GM12878 (cell line): ENCODE data around the gene N4BP3. TPM values are rescaled to one million over a fixed set of nuclear protein-coding genes. Genes with fewer than 3 reads are reported as not detected.

Source experiments
- ATAC-seq: fragments of 200-7000 bp; cut with Tn5 transposase; 3 replicates; pipeline ENCODE4 v1.9.1; 2020; ENCODE audit warnings: mild to moderate bottlenecking, moderate library complexity
- BruUV-seq: library from RNA; stranded (reverse); fragments of 400-500 nt; replicated peaks from 2 replicates; lab custom pipeline; 2021; lab: Mats Ljungman, UMichigan
- CTCF ChIA-PET: fragments of 300-600 bp; sonication (Branson Sonifier 250); formaldehyde crosslinking; extraction: SDS; loops from one replicate; lab custom pipeline; 2021; ENCODE audit warnings: inconsistent platforms; lab: Yijun Ruan, JAX
- POLR2A ChIA-PET: fragments of 350-600 bp; formaldehyde crosslinking; extraction: SDS; loops from one replicate; lab custom pipeline; 2021; ENCODE audit warnings: inconsistent platforms; lab: Charles Lee
- RAD21 ChIA-PET: fragments of 300-600 bp; sonication (Branson Sonifier 250); formaldehyde crosslinking; loops from one replicate; lab custom pipeline; 2023; ENCODE audit warnings: antibody characterized with exemption; ENCODE audit not compliant: unreplicated experiment; lab: Charles Lee
- SMC1A ChIA-PET: fragments of 300-600 bp; sonication (Branson Sonifier 250); formaldehyde crosslinking; loops from one replicate; lab custom pipeline; 2023; ENCODE audit not compliant: unreplicated experiment, uncharacterized antibody; lab: Charles Lee
- DNase-seq: peaks from one replicate; pipeline ENCODE4 v3.0.0-alpha.2; 2011; ENCODE audit warnings: low read depth, low spot score
- FAIRE-seq: peaks from 3 replicates; lab custom pipeline; 2011; peaks lifted over from hg19 to GRCh38; lab: Jason Lieb, UNC
- H2AFZ ChIP-seq: 2 replicates; pipeline ENCODE4 v1.6.0; 2011; ENCODE audit warnings: low read depth, low read length, control low read depth; ENCODE audit not compliant: control insufficient read depth
- H3K27ac ChIP-seq: 2 replicates; pipeline ENCODE4 v1.5.1; 2011; ENCODE audit warnings: control low read depth; ENCODE audit not compliant: control insufficient read depth, insufficient read depth
- H3K27me3 ChIP-seq, 2 experiments: replicated peaks in 1 of 2; 2 replicates each; pipeline versions ENCODE4 v1.6.0 to v1.6.1; 2011; ENCODE audit warnings: low read length in 1 of 2; ENCODE audit not compliant: control insufficient read depth in 2 of 2, insufficient read depth in 2 of 2
- H3K36me3 ChIP-seq, 2 experiments: 2 replicates each; pipeline ENCODE4 v1.5.1; 2011; ENCODE audit warnings: low read length in 1 of 2; ENCODE audit not compliant: control insufficient read depth in 2 of 2, insufficient read depth in 2 of 2
- H3K4me1 ChIP-seq: 2 replicates; pipeline ENCODE4 v1.6.1; 2011; ENCODE audit warnings: mild to moderate bottlenecking, low read length, moderate library complexity, mixed read lengths; ENCODE audit not compliant: control insufficient read depth, insufficient read depth
- H3K4me2 ChIP-seq: 2 replicates; pipeline ENCODE4 v1.6.0; 2011; ENCODE audit warnings: control low read depth; ENCODE audit not compliant: control insufficient read depth, insufficient read depth
- H3K4me3 ChIP-seq: fragments of 200-600 bp; sonication (generic); 2 replicates; pipeline ENCODE4 v1.5.1; 2016
- H3K79me2 ChIP-seq: 2 replicates; pipeline ENCODE4 v1.6.0; 2011; ENCODE audit warnings: low read length; ENCODE audit not compliant: control insufficient read depth, insufficient read depth
- H3K9ac ChIP-seq: 2 replicates; pipeline ENCODE4 v1.8.0; 2011; ENCODE audit warnings: low read length, control low read depth, mixed read lengths; ENCODE audit not compliant: control insufficient read depth, insufficient read depth
- H3K9me3 ChIP-seq: replicated peaks from 3 replicates; pipeline ENCODE4 v1.5.1; 2011; ENCODE audit warnings: mild to moderate bottlenecking, low read length; ENCODE audit not compliant: control insufficient read depth, insufficient read depth
- H4K20me1 ChIP-seq: 2 replicates; pipeline ENCODE4 v1.6.0; 2011; ENCODE audit not compliant: control insufficient read depth, insufficient read depth
- BACH1 ChIP-seq: fragments of 450-650 bp; IDR thresholded peaks from 2 replicates; pipeline ENCODE4 v1.6.1; 2017; ENCODE audit warnings: mild to moderate bottlenecking, borderline replicate concordance
- BRCA1 ChIP-seq: IDR thresholded peaks from 2 replicates; pipeline ENCODE4 v1.6.1; 2011; ENCODE audit warnings: low read depth, low read length, improper control_type of control experiment
- CHD2 ChIP-seq: IDR thresholded peaks from 2 replicates; pipeline ENCODE4 v1.6.1; 2011; ENCODE audit warnings: low read depth, low read length, improper control_type of control experiment, borderline replicate concordance
- GABPA ChIP-seq: IDR thresholded peaks from 2 replicates; pipeline ENCODE4 v1.6.1; 2014; ENCODE audit warnings: antibody characterized with exemption, low read depth, mild to moderate bottlenecking, inconsistent platforms
- IRF4 ChIP-seq: IDR thresholded peaks from 2 replicates; pipeline ENCODE4 v1.6.1; 2011; ENCODE audit warnings: low read depth, low read length
- JUNB ChIP-seq: IDR thresholded peaks from 2 replicates; pipeline ENCODE4 v1.6.1; 2016; ENCODE audit warnings: antibody characterized with exemption, mild to moderate bottlenecking
- MEF2A ChIP-seq: IDR thresholded peaks from 2 replicates; pipeline ENCODE4 v1.6.1; 2011; ENCODE audit warnings: low read depth, mild to moderate bottlenecking, low read length, moderate library complexity; ENCODE audit not compliant: insufficient read depth
- NFIC ChIP-seq: IDR thresholded peaks from 2 replicates; pipeline ENCODE4 v1.6.1; 2012; ENCODE audit warnings: low read depth, mild to moderate bottlenecking, inconsistent platforms, low read length, moderate library complexity
- NRF1 ChIP-seq: conservative IDR thresholded peaks from 2 replicates; pipeline ENCODE4 v1.6.1; 2011; ENCODE audit warnings: mild to moderate bottlenecking, low read depth, low read length, improper control_type of control experiment
- PAX5 ChIP-seq: IDR thresholded peaks from 2 replicates; pipeline ENCODE4 v1.6.1; 2011; ENCODE audit warnings: low read depth, low read length, borderline replicate concordance
- POLR2AphosphoS2 ChIP-seq: IDR thresholded peaks from 2 replicates; pipeline ENCODE4 v1.6.1; 2011; ENCODE audit warnings: low read depth, mild to moderate bottlenecking, low read length, improper control_type of control experiment, moderate library complexity
- TAF1 ChIP-seq: IDR thresholded peaks from 2 replicates; pipeline ENCODE4 v1.6.1; 2011; ENCODE audit warnings: mild to moderate bottlenecking, low read depth, low read length, borderline replicate concordance
- TARDBP ChIP-seq: IDR thresholded peaks from 2 replicates; pipeline ENCODE4 v1.6.1; 2016; ENCODE audit warnings: borderline replicate concordance
- TCF12 ChIP-seq: IDR thresholded peaks from 2 replicates; pipeline ENCODE4 v1.6.1; 2011; ENCODE audit warnings: low read depth, mild to moderate bottlenecking, low read length
- ZNF384 ChIP-seq: IDR thresholded peaks from 2 replicates; pipeline ENCODE4 v1.6.1; 2012; ENCODE audit warnings: low read depth, mild to moderate bottlenecking, low read length, improper control_type of control experiment, borderline replicate concordance
- ZZZ3 ChIP-seq: IDR thresholded peaks from 2 replicates; pipeline ENCODE4 v1.6.1; 2011; ENCODE audit warnings: low read depth; ENCODE audit not compliant: control insufficient read depth, insufficient read length
- WGBS: methylation state at CpG from one replicate; pipeline ENCODE4 v1.1.6; 2016; ENCODE audit warnings: low lambda C conversion rate; ENCODE audit not compliant: insufficient replicate concordance, insufficient coverage; ENCODE audit errors: missing lambda C conversion rate; 5-methylcytosine and 5-hydroxymethylcytosine counted together
- in situ Hi-C: fragments of 300-500 bp; cut with MboI; formaldehyde crosslinking; loops from 9 replicates; pipeline ENCODE4 v1.14.3; 2018; ENCODE audit warnings: mixed read lengths
- intact Hi-C: fragments of 100-400 bp; cut with micrococcal nuclease; formaldehyde crosslinking; loops from one replicate; pipeline ENCODE4 v1.14.2; 2022; ENCODE audit not compliant: unreplicated experiment
- polyA plus RNA-seq, 11 experiments: library from polyadenylated mRNA; depleted of rRNA in 4 of 11; unstranded in 6 of 11; stranded (reverse) in 5 of 11; fragments of >200 nt; fragmentation: Nextera tagmentation in 4 of 11; fragmentation: Illumina TruSeq in 1 of 11; extraction: Ambion mirVana in 4 of 11; extraction: Trizol in 1 of 11; gene quantifications; 1 replicate in 1 of 11; 2 replicates in 10 of 11; pipeline versions ENCODE4 v1.2.1 to v1.2.3, GENCODE V29; 2011 to 2016; ENCODE audit warnings: inconsistent platforms in 2 of 11, missing spikeins in 2 of 11, low read depth in 1 of 11
- total RNA-seq, 4 experiments: library from RNA; depleted of rRNA in 3 of 4; stranded (reverse); fragments of >200 nt in 3 of 4; fragmentation: Illumina TruSeq in 1 of 4; extraction: Trizol in 1 of 4; gene quantifications; 2 replicates each; pipeline versions ENCODE4 v1.2.1 to v1.2.3, GENCODE V29; 2013 to 2021
- TF ChIP-seq, protein P1 (sequence below): fragments of 450-650 bp; IDR thresholded peaks from 2 replicates; pipeline ENCODE4 v1.6.1; 2016; ENCODE audit warnings: mild to moderate bottlenecking, moderate library complexity, borderline replicate concordance
- TF ChIP-seq, protein P2 (sequence below): fragments of 450-650 bp; IDR thresholded peaks from 2 replicates; pipeline ENCODE4 v1.6.1; 2017; ENCODE audit warnings: mild to moderate bottlenecking, low read depth, inconsistent platforms; ENCODE audit not compliant: poor library complexity, severe bottlenecking

The N4BP3 gene
- total and polyA plus RNA-seq, 10 of the 15 experiments (the other 5 are each of a cell fraction or from before 2014, with no cell fraction given), result 0.06 to 13.0 (median 4.3) TPM

DNA sequence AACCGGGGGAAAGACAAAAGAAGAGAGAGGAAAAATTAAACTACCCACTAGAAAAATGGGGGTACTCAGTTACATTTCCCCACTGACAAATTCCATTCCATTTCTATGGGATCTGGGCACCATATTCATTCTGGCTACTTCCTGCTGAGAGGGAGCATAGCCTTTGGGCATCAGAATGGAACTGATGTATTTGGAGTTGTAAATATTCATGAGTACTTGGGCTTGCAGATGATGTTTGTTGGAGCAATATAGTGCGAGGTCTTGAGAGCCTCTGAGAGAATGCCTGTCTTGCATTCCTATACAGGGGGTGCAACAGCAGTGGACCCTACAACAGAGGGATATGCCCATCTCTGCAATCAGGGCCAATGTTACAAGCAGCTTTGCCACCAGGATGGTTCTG is 57.1 kb downstream of the N4BP3 start:
- in situ Hi-C loops, result no loop called here
- intact Hi-C loops, result no loop called here

DNA sequence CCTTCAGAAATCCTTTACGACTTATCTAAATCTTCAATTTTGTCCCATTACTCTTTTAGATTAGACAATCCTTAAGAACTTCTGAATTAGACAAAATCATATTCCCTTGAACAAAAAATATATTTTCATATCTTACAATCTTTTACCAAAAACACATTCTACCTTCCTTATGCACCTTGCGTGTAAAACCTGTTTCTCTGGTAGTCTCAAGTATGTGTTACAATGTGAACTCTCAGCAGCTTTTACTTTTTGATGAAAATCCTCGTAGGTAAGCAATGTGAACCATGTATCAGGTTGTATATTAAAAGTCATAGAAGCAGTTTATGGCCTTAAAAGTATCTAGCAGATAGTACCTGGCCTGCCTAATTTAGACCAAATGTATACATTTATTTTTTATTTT is 61.1 kb downstream of the N4BP3 start:
- ATAC-seq, result no peak
- FAIRE-seq, result no peak
- TF ChIP-seq, protein P1, sequence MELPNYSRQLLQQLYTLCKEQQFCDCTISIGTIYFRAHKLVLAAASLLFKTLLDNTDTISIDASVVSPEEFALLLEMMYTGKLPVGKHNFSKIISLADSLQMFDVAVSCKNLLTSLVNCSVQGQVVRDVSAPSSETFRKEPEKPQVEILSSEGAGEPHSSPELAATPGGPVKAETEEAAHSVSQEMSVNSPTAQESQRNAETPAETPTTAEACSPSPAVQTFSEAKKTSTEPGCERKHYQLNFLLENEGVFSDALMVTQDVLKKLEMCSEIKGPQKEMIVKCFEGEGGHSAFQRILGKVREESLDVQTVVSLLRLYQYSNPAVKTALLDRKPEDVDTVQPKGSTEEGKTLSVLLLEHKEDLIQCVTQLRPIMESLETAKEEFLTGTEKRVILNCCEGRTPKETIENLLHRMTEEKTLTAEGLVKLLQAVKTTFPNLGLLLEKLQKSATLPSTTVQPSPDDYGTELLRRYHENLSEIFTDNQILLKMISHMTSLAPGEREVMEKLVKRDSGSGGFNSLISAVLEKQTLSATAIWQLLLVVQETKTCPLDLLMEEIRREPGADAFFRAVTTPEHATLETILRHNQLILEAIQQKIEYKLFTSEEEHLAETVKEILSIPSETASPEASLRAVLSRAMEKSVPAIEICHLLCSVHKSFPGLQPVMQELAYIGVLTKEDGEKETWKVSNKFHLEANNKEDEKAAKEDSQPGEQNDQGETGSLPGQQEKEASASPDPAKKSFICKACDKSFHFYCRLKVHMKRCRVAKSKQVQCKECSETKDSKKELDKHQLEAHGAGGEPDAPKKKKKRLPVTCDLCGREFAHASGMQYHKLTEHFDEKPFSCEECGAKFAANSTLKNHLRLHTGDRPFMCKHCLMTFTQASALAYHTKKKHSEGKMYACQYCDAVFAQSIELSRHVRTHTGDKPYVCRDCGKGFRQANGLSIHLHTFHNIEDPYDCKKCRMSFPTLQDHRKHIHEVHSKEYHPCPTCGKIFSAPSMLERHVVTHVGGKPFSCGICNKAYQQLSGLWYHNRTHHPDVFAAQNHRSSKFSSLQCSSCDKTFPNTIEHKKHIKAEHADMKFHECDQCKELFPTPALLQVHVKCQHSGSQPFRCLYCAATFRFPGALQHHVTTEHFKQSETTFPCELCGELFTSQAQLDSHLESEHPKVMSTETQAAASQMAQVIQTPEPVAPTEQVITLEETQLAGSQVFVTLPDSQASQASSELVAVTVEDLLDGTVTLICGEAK, result no peak
- TF ChIP-seq JUNB (no peak), NRF1 (no peak), POLR2AphosphoS2 (no peak), GABPA (no peak)
- TF ChIP-seq, protein P2, sequence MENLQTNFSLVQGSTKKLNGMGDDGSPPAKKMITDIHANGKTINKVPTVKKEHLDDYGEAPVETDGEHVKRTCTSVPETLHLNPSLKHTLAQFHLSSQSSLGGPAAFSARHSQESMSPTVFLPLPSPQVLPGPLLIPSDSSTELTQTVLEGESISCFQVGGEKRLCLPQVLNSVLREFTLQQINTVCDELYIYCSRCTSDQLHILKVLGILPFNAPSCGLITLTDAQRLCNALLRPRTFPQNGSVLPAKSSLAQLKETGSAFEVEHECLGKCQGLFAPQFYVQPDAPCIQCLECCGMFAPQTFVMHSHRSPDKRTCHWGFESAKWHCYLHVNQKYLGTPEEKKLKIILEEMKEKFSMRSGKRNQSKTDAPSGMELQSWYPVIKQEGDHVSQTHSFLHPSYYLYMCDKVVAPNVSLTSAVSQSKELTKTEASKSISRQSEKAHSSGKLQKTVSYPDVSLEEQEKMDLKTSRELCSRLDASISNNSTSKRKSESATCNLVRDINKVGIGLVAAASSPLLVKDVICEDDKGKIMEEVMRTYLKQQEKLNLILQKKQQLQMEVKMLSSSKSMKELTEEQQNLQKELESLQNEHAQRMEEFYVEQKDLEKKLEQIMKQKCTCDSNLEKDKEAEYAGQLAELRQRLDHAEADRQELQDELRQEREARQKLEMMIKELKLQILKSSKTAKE, result no peak

More for the DNA sequence above, 57.1 kb downstream of the N4BP3 start:
- no peaks in the 10 kb centered on the region for H3K79me2 ChIP-seq
- no peak overlapping the region for H3K27ac ChIP-seq
- ChIA-PET RAD21 (no interaction called here), SMC1A (no interaction called here), CTCF (no interaction called here), POLR2A (no interaction called here)
- no peaks in the 10 kb centered on the region for H3K36me3 ChIP-seq
- no peak overlapping the region for H3K4me2 ChIP-seq
- DNase-seq (no peak), ATAC-seq (no peak), FAIRE-seq (no peak)
- no TSS peak for BruUV-seq
- no peaks in the 10 kb centered on the region for H4K20me1 ChIP-seq
- no peak for TF ChIP-seq NRF1
- no peak for TF ChIP-seq NFIC
- no peak for TF ChIP-seq BRCA1
- no peak for TF ChIP-seq BACH1
- TF ChIP-seq PAX5, result no peak
- TF ChIP-seq ZNF384, result no peak
- TF ChIP-seq IRF4, result no peak
- no peak for TF ChIP-seq CHD2
- no peak for TF ChIP-seq TCF12
- TF ChIP-seq MEF2A, result no peak
- no peak for TF ChIP-seq TARDBP
- TF ChIP-seq ZZZ3, result no peak
- TF ChIP-seq TAF1, result no peak
- H3K27me3 ChIP-seq, result no peaks in the 10 kb centered on the region; a peak in 1 of 4 replicates
- WGBS, result 38% methylated on average over 2 of the region's 2 CpGs
- no peaks in the 10 kb centered on the region for H3K4me1 ChIP-seq
- no peaks in the 10 kb centered on the region for H3K9me3 ChIP-seq
- H2AFZ ChIP-seq, result no peak overlapping the region
- H3K4me3 ChIP-seq, result no peak overlapping the region
- no peak overlapping the region for H3K9ac ChIP-seq

More for the DNA sequence above, 61.1 kb downstream of the N4BP3 start:
- ChIA-PET CTCF (no interaction called here), POLR2A (interaction anchor here (0.6 kb wide), 1 partner anchor 58 kb away, joined by 5 read pairs; no protein-coding TSS in a partner anchor), SMC1A (no interaction called here), RAD21 (no interaction called here)
- no peaks in the 10 kb centered on the region for H3K4me1 ChIP-seq
- no peaks in the 10 kb centered on the region for H4K20me1 ChIP-seq
- H3K9me3 ChIP-seq, result no peaks in the 10 kb centered on the region
- BruUV-seq, result no TSS peak
- WGBS, result 62% methylated on average over 3 of the region's 3 CpGs
- H3K9ac ChIP-seq, result no peak overlapping the region
- H3K27ac ChIP-seq, result no peak overlapping the region
- H3K36me3 ChIP-seq, result no peaks in the 10 kb centered on the region
- no peaks in the 10 kb centered on the region; a peak in 2 of 4 replicates for H3K27me3 ChIP-seq
- H3K4me2 ChIP-seq, result no peak overlapping the region
- no peak for DNase-seq
- intact Hi-C loops (no loop called here), in situ Hi-C loops (no loop called here)
- H3K4me3 ChIP-seq, result no peak overlapping the region
- no peaks in the 10 kb centered on the region for H3K79me2 ChIP-seq
- no peak overlapping the region for H2AFZ ChIP-seq
